ENCODE results near the gene NACA.

Gene NACA

DNA sequence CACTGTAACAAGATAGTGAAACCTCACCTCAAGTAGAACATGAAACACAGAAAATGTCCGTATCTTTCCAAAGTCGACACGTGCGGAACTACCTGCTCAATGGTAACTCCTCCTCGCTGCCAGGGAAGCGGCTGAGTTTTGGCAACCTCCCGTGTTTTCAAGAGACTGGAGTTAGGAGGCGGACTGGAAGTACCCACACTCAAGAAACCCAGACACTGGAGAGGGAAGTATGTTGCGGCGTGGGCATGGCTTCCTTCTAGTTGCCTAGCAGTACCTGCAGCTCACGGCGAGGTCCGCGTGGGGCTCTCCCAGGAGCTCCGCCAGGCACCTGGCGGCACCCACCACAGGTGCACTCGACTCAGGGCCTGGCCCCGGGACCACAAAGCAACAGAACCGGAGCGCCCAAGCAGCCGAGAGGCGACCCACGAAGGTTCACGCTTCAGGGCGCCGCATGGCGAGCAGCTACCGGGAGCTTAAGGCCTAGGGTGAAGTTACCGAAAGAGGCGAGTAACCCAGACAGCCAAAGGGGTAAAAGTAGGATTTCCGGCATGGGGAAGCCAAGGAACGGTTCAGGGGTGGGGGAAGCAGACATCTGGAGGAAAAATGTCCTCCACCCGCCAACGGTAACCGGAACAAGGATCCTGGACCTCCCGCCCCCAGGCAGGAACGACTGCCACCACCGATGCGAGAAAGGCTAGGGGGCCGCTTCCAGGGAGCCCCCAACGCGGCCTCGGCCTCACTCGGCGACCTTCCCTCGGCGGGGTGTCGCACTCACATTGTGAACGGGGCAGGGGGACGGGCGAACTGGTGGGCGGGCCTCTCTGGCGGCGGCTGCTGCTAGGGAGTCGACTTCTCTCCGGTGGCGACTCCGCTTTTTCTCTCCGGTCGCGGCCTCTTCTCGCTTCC is 37.6 kb downstream of the NACA start:
- no peak for DNase-seq (ENCODE audit: low read depth)

DNA sequence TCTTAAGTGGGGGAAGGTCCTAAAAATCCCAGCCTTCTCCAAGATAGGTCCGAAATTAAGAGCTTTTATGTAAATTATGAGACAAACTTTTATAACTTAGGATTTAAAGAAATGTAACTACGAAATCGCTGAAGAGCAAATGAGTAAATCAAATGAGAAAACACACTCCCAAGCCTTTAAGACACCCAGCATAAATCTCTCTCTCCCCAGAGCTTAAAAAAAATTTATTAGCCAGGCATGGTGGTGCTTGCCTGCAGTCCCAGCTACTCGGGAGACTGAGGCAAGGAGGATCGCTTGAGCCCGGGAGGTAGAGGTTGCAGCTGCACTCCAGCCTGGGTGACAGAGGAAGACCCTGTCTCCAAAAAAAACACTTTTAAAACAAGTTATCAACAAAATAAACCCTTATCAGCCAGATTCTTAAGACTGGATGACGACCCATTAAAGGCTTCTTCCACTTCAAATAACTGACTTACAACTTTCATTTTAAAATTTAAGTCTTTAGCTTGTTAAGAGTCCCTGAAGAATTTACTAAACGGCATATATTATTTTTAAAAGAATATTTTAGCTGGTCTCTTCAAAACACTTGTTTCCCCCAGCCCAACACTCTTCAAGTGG is 40.2 kb downstream of the NACA start:
- DNase-seq (ENCODE audit: low read depth), result no peak

- DNase-seq (ENCODE audit: low read depth), result no peak
Measured at GRCh38 chr12:56682323-56682722, 42.8 kb downstream of the NACA start.

DNA sequence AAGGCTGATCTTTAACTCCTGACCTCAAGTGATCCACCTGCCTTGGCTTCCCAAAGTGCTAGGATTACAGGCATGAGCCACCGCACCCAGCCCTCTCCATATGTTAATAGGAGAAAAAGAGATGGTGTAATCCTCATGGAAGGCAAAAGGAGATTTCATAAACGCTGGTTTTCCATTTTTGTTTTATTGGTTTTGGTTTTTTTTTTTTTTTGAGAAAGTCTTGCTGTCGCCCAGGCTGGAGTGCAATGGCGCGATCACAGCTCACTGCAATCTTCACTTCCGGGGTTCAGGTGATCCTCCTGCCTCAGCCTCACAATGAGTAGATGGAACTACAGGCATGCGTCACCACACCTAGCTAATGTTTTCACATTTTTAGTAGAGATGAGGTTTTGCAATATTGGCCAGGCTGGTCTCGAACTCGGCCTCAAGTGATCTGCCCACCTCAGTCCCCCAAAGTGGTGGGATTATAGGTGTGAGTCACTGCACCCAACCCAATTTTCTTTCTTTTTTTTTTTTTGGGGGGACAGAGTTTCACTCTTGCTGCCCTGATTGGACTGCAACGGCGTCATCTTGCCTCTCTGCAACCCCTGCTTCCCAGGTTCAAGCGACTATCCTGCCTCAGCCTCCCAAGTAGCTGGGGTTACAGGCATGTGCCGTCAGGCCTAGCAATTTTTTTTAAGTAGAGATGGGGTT is 45.1 kb downstream of the NACA start:
- no peak for DNase-seq (ENCODE audit: low read depth)

DNA sequence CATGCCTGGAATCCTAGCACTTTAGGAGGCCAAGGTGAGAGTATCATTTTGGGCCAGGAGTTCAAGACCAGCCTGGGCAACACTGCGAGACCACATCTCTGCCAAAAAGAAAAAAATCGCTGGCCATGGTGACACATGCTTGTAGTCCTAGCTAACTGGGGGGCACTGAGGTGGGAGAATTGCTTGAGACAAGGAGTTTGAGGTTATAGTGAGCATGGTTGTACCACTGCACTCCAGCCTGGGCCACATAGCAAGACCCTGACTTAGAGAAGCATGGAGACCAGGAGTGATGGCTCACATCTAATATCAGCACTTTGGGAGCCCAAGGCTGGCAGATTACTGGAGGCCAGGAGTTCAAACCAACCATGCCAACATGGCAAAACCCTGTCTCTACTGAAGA is 46.2 kb downstream of the NACA start:
- DNase-seq (ENCODE audit: low read depth), result no peak

- no peak for DNase-seq (ENCODE audit: low read depth)
Measured at GRCh38 chr12:56677680-56678079, 47.4 kb downstream of the NACA start.

DNA sequence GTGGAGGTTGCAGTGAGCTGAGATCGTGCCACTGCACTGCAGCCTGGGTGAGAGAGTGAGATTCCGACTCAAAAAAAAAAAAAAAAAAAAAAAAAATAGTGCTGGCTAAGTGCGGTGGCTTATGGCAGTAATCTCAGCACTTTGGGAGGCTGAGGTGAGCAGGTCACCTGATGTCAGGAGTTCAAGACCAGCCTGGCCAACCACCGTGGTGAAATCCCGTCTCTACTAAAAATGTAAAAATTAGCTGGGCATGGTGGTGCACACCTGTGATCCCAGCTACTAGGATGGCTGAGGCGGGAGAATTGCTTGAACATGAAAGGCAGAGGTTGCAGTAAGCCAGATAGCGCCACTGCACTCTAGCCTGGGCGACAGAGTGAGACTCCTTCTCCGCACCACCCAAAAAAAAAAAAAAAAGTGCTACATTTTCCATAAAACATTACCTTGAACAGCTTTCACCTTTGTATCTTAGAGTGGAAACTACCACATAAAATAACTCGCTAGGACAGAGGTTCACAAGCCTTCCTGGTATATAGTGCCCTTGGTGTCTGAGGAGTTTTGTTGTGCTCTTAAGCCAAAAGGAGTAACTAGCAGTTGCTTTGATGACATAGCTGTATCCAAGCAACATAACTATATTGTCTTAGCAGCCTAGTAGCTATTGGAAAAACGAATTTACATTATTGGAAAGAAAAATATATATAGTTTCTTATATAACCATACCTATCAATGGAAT is 48.1 kb downstream of the NACA start:
- DNase-seq (ENCODE audit: low read depth), result no peak

GRCh38 chr12:56671608-56672007 is 53.5 kb downstream of the NACA start:
- DNase-seq (ENCODE audit: low read depth), result no peak

GRCh38 chr12:56670836-56671235 is 54.3 kb downstream of the NACA start:
- DNase-seq (ENCODE audit: low read depth), result no peak

- no peak for DNase-seq (ENCODE audit: low read depth)
Measured at GRCh38 chr12:56668197-56668457, 57.0 kb downstream of the NACA start.
